ENCODE measurements around the gene LRMDA. TPM values are rescaled to one million over a fixed set of nuclear protein-coding genes. Genes with fewer than 3 reads are reported as not detected.

The LRMDA gene
- total RNA-seq, 6 experiments from 2014 or later, result 0.32 TPM; not detected in 5

DNA sequence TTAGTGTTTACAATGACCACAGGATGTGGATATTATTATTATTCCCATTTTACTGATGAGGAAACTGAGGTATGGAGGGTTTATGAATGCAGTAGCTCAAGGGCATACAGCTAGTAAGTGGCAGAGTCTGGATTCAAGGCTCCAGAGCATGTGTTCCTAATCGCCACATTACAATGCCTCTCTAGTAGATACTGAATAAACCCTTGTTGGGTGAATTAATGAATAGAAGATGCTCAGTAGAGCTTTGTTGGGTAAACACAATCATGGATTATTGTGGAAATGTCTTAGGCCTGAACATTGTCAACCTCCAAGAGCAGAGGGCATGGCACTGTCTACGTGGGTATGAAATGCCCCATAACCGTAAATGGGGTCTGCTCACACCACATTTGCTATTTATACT is 545.3 kb downstream of the LRMDA start:
- no peaks in the 10 kb centered on the region for H3K36me3 Mint-ChIP-seq (ENCODE audit: low read depth)
- peaks cover 9% of the 10 kb centered on the region; the same call in 1 of the 2 replicates for H3K27me3 Mint-ChIP-seq (ENCODE audit: insufficient read depth)
- TF ChIP-seq, protein P1, sequence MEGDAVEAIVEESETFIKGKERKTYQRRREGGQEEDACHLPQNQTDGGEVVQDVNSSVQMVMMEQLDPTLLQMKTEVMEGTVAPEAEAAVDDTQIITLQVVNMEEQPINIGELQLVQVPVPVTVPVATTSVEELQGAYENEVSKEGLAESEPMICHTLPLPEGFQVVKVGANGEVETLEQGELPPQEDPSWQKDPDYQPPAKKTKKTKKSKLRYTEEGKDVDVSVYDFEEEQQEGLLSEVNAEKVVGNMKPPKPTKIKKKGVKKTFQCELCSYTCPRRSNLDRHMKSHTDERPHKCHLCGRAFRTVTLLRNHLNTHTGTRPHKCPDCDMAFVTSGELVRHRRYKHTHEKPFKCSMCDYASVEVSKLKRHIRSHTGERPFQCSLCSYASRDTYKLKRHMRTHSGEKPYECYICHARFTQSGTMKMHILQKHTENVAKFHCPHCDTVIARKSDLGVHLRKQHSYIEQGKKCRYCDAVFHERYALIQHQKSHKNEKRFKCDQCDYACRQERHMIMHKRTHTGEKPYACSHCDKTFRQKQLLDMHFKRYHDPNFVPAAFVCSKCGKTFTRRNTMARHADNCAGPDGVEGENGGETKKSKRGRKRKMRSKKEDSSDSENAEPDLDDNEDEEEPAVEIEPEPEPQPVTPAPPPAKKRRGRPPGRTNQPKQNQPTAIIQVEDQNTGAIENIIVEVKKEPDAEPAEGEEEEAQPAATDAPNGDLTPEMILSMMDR (IDR thresholded peaks at IDR 0.05), result no peak
- no peaks in the 10 kb centered on the region for H3K9me3 Mint-ChIP-seq
- no peak overlapping the region for H3K27ac Mint-ChIP-seq
- H3K4me1 Mint-ChIP-seq (ENCODE audit: low read depth), result no peaks in the 10 kb centered on the region; the same call in 1 of the 2 replicates
- DNase-seq, result no peak
- no peak overlapping the region for H3K4me3 Mint-ChIP-seq

DNA sequence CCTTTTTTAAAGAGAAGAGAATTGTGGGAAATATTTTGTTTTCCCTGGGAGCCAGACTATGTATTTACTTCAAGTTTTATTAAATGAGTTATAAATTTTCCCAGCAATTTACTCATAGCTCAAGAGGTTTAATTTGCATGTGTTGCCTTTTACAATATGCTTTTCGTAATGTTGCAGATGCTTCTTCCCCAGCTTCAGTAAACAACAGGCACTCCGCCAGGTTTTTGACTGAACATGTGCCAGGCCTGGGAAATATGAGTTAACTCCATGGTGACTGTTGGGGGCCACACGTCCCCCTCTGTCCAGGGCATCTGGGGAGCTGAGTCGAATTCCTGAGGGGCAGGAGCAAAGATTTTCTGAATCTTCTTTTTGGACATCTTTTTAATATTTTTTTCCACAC is 545.7 kb downstream of the LRMDA start:
- Mint-ChIP-seq H3K9me3 (no peaks in the 10 kb centered on the region), H3K4me1 (ENCODE audit: low read depth) (no peaks in the 10 kb centered on the region), H3K4me3 (no peak overlapping the region), H3K36me3 (ENCODE audit: low read depth) (no peaks in the 10 kb centered on the region), H3K27me3 (ENCODE audit: insufficient read depth) (peaks cover 7% of the 10 kb centered on the region; the same call in 1 of the 2 replicates), H3K27ac (no peak overlapping the region)
- TF ChIP-seq, protein P1 (IDR thresholded peaks at IDR 0.05), result no peak
- no peak for DNase-seq

DNA sequence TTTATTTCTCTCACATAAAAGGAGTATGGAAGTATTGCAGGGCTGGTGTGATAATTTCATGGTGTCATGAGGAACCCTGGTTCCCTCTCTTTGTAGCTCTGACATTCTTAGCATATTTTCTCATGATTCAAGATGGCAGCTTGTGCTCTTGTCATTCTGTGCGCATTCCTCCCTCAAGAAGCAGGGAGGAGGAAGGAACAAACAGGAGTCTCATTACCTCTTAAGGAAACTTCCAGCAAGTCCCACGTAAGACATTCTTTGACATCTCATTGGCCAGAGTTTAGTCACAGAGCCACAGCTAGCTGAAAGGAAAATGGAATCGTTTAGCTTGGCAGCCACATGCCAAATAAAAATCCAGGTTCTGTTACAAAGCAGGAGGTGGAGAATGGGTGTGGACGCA is 546.8 kb downstream of the LRMDA start:
- TF ChIP-seq, protein P1 (IDR thresholded peaks at IDR 0.05), result no peak
- Mint-ChIP-seq H3K9me3 (no peaks in the 10 kb centered on the region), H3K36me3 (ENCODE audit: low read depth) (no peaks in the 10 kb centered on the region), H3K27ac (no peak overlapping the region), H3K27me3 (ENCODE audit: insufficient read depth) (peaks cover 10% of the 10 kb centered on the region), H3K4me1 (ENCODE audit: low read depth) (no peaks in the 10 kb centered on the region), H3K4me3 (no peak overlapping the region)
- no peak for DNase-seq

- TF ChIP-seq, protein P1 (IDR thresholded peaks at IDR 0.05), result no peak
- DNase-seq, result no peak
- H3K4me3 Mint-ChIP-seq, result no peak overlapping the region
- H3K9me3 Mint-ChIP-seq, result no peaks in the 10 kb centered on the region
- H3K27me3 Mint-ChIP-seq (ENCODE audit: insufficient read depth), result peaks cover 13% of the 10 kb centered on the region
- no peak overlapping the region for H3K27ac Mint-ChIP-seq
- H3K36me3 Mint-ChIP-seq (ENCODE audit: low read depth), result no peaks in the 10 kb centered on the region
- H3K4me1 Mint-ChIP-seq (ENCODE audit: low read depth), result no peaks in the 10 kb centered on the region
Observed at GRCh38 chr10:75980419-75981002, 549.1 kb downstream of the LRMDA start.

DNA sequence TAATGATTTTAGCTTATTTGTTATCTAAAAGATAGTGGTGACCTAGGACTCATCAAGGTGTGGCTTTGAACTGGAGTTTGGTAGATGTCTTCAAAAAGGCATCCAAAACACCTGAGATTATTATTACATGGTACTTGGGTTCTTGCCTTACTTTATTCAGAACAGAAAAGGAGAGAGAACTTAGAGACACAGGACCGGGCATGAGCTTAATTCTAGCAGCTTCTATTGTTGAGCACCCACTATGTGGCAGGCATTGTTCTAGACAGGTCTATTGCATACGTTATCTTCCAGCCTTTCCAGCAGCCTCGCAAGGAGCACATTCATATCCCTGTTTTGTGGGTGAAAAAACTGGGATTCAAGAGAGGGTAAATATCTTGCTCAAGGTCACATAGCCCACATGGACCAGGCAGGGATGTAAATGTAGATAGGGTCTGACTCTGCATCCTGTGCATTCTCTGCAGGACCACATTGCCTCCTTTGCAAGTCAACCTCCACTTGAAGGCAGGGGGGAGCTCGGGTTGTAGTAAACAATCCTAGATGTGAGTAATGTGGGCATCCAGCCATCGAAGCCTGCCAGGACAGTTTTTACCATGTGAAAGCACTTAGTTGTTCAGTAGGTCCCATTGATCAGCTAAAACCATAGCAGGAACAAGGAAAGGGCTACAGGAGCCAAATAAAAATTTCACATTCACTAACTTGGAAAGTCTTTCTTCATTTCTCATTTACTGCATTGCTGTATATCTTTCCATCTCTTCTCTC is 551.4 kb downstream of the LRMDA start:
- TF ChIP-seq, protein P1 (IDR thresholded peaks at IDR 0.05), result no peak
- H3K36me3 Mint-ChIP-seq (ENCODE audit: low read depth), result no peaks in the 10 kb centered on the region
- no peak overlapping the region for H3K4me3 Mint-ChIP-seq
- peaks cover 13% of the 10 kb centered on the region for H3K27me3 Mint-ChIP-seq (ENCODE audit: insufficient read depth)
- H3K4me1 Mint-ChIP-seq (ENCODE audit: low read depth), result peaks cover 5% of the 10 kb centered on the region; the same call in 1 of the 2 replicates
- no peak for DNase-seq
- no peak overlapping the region for H3K27ac Mint-ChIP-seq
- H3K9me3 Mint-ChIP-seq, result no peaks in the 10 kb centered on the region
